ENCODE results near the gene CDH4. TPM values are rescaled to one million over a fixed set of nuclear protein-coding genes. Genes with fewer than 3 reads are reported as not detected.
A peak's percentile ranks its signal among the peaks of the same experiment; 100 is the strongest.

Gene CDH4
- total RNA-seq, 2 donors from 2014 or later = 0.06 to 0.08 TPM

- peak; percentile 10 for DNase-seq
- intact Hi-C loops (cut with DNase I) = no loop called here
- ATAC-seq = no peak
These were observed 490.2 kb downstream of the CDH4 start for GRCh38 chr20:61742097-61742825.

DNA sequence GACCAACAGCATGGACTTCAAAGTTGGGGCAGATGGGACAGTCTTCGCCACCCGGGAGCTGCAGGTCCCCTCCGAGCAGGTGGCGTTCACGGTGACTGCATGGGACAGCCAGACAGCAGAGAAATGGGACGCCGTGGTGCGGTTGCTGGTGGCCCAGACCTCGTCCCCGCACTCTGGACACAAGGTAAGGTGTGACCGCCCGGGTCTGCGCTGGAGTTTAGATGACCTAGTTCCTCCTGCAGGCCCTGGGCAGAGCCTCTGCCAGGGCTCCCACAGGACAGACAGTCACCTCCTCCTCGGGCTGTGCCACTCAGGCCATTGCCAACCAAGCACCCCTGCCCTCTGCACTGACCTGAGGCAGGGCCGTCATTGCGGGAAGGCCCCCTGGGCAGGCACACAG, 491.5 kb downstream of the CDH4 start:
- intact Hi-C loops (cut with DNase I) = no loop called here
- peak; percentile 4 for DNase-seq

GRCh38 chr20:61744691-61745396, 492.8 kb downstream of the CDH4 start:
- DNase-seq = peak; percentile 7
- no peak for ATAC-seq
- intact Hi-C loops (cut with DNase I) = no loop called here

More for the DNA sequence above, 491.5 kb downstream of the CDH4 start:
- ATAC-seq = no peak

- intact Hi-C loops (cut with DNase I) = no loop called here
- ATAC-seq = no peak
- peak; percentile 16 for DNase-seq
These were observed 493.5 kb downstream of the CDH4 start for GRCh38 chr20:61745397-61746146.

DNA sequence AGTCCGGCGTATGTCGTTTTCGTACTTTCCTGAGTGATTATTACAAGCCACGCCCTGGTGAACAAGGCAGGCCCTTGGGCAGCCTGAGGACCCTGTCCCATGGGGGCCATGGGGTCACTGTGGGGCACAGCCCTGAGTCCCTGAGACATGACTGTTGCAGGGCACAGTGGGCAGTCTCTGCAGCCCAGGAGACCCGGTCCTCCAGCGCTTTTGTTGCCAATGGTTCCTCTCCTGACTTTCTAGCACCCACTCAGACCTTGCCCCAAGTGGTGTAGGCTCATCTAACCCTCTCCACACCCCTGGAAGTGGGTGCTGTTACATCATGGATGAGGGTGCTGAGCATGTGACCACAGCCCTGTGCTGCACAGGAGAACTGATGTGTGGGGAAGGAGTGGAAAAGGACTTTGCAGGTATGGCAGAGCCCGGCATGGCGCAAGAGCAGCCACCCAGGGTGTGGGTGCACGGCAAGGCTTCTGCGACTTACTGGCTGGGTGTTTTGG, 494.1 kb downstream of the CDH4 start:
- DNase-seq (no peak), ATAC-seq (no peak)
- intact Hi-C loops (cut with DNase I) = no loop called here

DNA sequence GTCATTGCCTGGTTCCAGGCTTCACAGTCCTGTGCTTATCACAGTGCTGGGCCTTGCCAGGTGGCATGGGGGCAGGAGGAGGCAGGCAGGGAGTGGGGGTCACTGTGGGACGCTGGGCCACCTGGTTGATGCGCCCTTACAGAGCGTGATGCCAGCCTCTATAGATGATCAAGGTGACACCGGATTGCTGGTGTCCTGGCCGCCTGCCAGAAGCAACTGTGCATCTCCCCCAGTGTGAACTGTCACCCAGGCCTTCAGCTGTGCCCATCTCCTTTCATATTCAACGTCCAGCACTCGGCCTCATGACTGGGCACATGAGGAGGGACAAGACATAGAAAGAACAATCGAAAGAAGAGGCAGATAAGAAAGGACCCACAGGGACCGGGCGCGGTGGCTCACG, 494.7 kb downstream of the CDH4 start:
- DNase-seq (peak; percentile 11), ATAC-seq (no peak)
- intact Hi-C loops (cut with DNase I) = no loop called here

DNA sequence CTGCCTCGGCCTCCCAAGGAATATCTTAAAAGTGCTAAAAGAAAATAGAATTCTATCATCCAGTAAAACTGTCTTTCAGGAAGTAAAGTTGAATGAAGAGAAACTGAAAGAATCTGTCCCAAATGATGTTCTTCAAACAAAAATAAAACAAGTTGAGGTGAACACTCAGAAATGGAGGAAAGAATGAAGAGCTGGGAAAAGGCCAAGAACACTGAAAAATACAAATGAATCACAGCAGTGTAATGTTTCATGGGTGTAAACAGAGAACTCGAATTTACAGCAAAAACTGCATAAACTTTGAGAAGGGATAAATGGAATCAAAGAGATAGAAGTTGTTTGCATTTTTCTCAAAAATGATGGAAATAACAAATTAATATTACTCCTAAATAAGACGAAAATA, 496.3 kb downstream of the CDH4 start:
- intact Hi-C loops (cut with DNase I) = no loop called here
- ATAC-seq (no peak), DNase-seq (no peak)

GRCh38 chr20:61749406-61750075, 497.5 kb downstream of the CDH4 start:
- DNase-seq = peak; percentile 2
- intact Hi-C loops (cut with DNase I) = no loop called here
- no peak for ATAC-seq

- no peak for ATAC-seq
- intact Hi-C loops (cut with DNase I) = no loop called here
- no peak for DNase-seq
These were observed 498.0 kb downstream of the CDH4 start for GRCh38 chr20:61750093-61750492.

DNA sequence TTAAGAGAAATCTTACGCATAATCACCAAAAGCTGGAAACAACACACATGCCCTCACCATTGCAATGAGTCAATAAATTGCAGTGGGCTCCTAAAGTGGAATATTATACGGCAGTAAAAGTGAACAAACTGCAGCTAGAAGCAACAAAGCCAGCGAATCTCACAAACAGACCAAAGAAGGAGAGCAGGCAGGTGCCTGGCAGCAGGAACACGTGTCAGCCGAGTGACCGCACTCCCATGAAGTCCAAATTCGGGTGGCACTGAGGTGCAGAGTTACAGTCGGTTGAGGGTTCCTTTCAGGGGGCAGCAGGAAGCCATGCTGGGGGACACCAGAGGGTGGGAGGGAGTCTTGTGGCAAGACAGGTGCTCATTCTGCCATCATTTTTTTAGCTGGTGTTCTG, 500.5 kb downstream of the CDH4 start:
- DNase-seq (peak; percentile 6), ATAC-seq (no peak)
- intact Hi-C loops (cut with DNase I) = no loop called here

DNA sequence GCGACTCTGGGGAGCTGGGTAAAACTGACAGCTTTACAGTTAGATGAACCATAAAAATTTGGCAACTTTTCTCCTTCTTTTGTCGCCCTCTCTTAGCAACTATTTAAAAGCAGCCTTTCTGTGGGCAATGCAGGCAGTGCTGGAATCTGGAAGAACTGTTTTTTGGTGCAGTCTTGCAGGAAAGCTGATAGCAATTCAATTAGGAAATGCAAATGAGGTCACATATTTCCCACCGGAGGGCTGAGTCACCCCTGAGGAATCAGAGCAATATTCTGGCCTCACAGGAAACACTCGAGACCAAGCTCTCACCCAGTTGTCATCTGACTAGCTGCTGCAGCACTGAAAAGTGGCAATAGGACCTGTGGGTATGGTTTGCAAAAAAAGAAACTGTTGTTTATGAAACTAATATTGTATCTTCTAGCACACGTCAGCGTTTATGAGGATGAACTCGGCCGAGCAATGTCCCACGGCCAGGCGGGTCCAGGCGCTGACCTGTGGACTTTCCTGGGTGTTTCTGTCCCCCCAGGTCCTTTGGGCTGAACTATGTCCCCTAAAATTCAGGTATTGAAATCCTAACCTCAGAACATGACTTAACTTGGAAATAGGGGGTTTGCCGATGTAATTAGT, 501.4 kb downstream of the CDH4 start:
- intact Hi-C loops (cut with DNase I) = no loop called here
- peak; percentile 14 for DNase-seq
- peak in 1 of 2 donors; percentile 37 for ATAC-seq

GRCh38 chr20:61753987-61754956, 502.2 kb downstream of the CDH4 start:
- ATAC-seq (no peak), DNase-seq (peak; percentile 2)
- intact Hi-C loops (cut with DNase I) = no loop called here

- peak; percentile 2 for DNase-seq
These were observed 503.1 kb downstream of the CDH4 start for GRCh38 chr20:61754976-61755778.

DNA sequence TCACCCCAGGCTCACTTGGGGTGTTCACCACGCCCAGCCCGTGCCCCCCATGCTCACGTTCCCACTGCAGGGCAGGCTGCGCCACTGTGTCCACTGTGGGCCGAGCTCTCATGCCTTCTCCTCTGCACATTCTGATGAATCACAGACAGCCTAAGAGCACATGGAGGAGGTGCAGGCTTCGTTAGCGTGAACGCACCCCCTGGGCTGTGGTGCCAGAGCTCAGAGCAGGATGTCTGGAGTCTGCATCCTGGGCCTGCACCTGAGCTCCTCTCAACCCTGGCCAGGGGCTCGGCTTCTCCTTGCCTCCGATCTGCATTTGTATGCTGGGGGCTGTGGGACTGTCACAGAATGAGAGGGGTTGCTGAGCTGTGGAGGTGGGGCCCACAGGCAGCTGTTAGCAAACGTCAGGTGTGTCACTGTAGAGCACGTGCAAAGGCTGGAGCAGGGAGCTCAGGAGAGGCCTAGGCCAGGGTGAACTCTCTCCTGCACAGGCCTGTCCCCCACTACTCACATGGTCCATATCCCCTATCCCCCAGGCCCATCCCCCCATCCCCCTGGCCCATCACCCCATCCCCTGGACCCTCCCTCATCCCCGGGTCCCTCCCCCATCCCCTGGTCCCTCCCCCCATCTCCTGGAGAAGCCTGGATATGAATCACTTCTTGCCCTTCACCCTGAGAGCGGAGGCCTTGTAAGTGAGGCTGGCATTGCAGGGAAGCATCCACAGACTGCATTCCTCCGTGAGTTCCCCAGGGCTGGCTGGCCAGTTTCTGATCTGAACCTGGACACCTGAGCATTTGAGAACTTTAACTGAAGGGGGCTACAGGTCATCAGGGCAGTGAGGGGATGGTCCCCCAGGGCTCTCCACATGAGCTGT, 504.1 kb downstream of the CDH4 start:
- intact Hi-C loops (cut with DNase I) = no loop called here
- ATAC-seq (no peak), DNase-seq (peak; percentile 7)

More at GRCh38 chr20:61754976-61755778, 503.1 kb downstream of the CDH4 start:
- no peak for ATAC-seq
- intact Hi-C loops (cut with DNase I) = no loop called here

GRCh38 chr20:61756966-61757677, 505.1 kb downstream of the CDH4 start:
- ATAC-seq (no peak), DNase-seq (peak; percentile 1)
- intact Hi-C loops (cut with DNase I) = no loop called here
